Smooth muscle cell (in vitro differentiated cells): ENCODE results near the gene EFR3B. TPM values are rescaled to one million over a fixed set of nuclear protein-coding genes. Genes with fewer than 3 reads are reported as not detected.

Source experiments
- DNase-seq: peaks from one replicate; lab custom pipeline; 2025; ENCODE audit not compliant: unreplicated experiment; lab: John Stamatoyannopoulos, UW
- H2AFZ ChIP-seq: fragments of 200-600 bp; sonication (generic); 2 replicates; pipeline ENCODE4 v1.6.0; 2016; ENCODE audit warnings: antibody characterized with exemption, low read depth, mild to moderate bottlenecking
- H3F3A ChIP-seq: fragments of 200-600 bp; sonication (generic); 2 replicates; pipeline ENCODE4 v1.6.0; 2017; ENCODE audit warnings: antibody characterized with exemption, low read depth
- H3K27ac ChIP-seq: fragments of 200-600 bp; sonication (generic); 2 replicates; pipeline ENCODE4 v1.5.1; 2016; ENCODE audit warnings: low read depth, mild to moderate bottlenecking
- H3K27me3 ChIP-seq: fragments of 200-600 bp; sonication (generic); 2 replicates; pipeline ENCODE4 v1.6.1; 2016; ENCODE audit warnings: low read depth, mild to moderate bottlenecking
- H3K36me3 ChIP-seq: fragments of 200-600 bp; sonication (generic); 2 replicates; pipeline ENCODE4 v1.5.1; 2016; ENCODE audit warnings: low read depth
- H3K4me1 ChIP-seq: fragments of 200-600 bp; sonication (generic); 2 replicates; pipeline ENCODE4 v1.5.1; 2016; ENCODE audit warnings: low read depth
- H3K4me2 ChIP-seq: fragments of 200-600 bp; sonication (generic); 2 replicates; pipeline ENCODE4 v1.6.0; 2016; ENCODE audit warnings: mild to moderate bottlenecking
- H3K4me3 ChIP-seq: fragments of 200-600 bp; sonication (generic); 2 replicates; pipeline ENCODE4 v1.5.1; 2016; ENCODE audit warnings: mild to moderate bottlenecking
- H3K79me2 ChIP-seq: fragments of 200-600 bp; sonication (generic); 2 replicates; pipeline ENCODE4 v1.6.0; 2016; ENCODE audit warnings: low read depth, mild to moderate bottlenecking
- H3K9ac ChIP-seq: fragments of 200-600 bp; sonication (generic); 2 replicates; pipeline ENCODE4 v1.6.0; 2016; ENCODE audit warnings: low read depth
- H3K9me3 ChIP-seq: fragments of 200-600 bp; sonication (generic); replicated peaks from 2 replicates; pipeline ENCODE4 v1.5.1; 2016; ENCODE audit warnings: low read depth
- H4K20me1 ChIP-seq: fragments of 200-600 bp; sonication (generic); 2 replicates; pipeline ENCODE4 v1.6.0; 2016; ENCODE audit warnings: low read depth
- CTCF ChIP-seq: fragments of 200-600 bp; sonication (generic); IDR thresholded peaks from 2 replicates; pipeline ENCODE4 v1.5.1; 2017; ENCODE audit warnings: borderline replicate concordance, mild to moderate bottlenecking, antibody characterized with exemption; ENCODE audit not compliant: insufficient read depth, poor library complexity, severe bottlenecking
- WGBS: methylation state at CpG from one replicate; pipeline ENCODE4 v1.1.7; 2016; ENCODE audit warnings: low lambda C conversion rate; 5-methylcytosine and 5-hydroxymethylcytosine counted together
- polyA plus RNA-seq: library from polyadenylated mRNA; unstranded; fragments of >200 nt; fragmentation: Nextera tagmentation; extraction: Ambion mirVana; gene quantifications from 2 replicates; pipeline ENCODE4 v1.2.1, GENCODE V29; 2016
- total RNA-seq: library from RNA; depleted of rRNA; stranded (reverse); fragments of >200 nt; gene quantifications from 2 replicates; pipeline ENCODE4 v1.2.3, GENCODE V29; 2014

EFR3B gene
- total and polyA plus RNA-seq, 2 experiments from 2014 or later, result 4.0 to 5.2 TPM

- peak overlapping the region; percentile 11 for H3K27ac ChIP-seq
- no peaks in the 10 kb centered on the region for H3K79me2 ChIP-seq
- H3K27me3 ChIP-seq, result no peaks in the 10 kb centered on the region
- H3K4me1 ChIP-seq, result no peaks in the 10 kb centered on the region
- 73% methylated on average over 4 of the region's 4 CpGs for WGBS
- H3K4me2 ChIP-seq, result no peak overlapping the region
- no peaks in the 10 kb centered on the region for H3F3A ChIP-seq
- H4K20me1 ChIP-seq, result no peaks in the 10 kb centered on the region
- no peak overlapping the region for H3K9ac ChIP-seq
- H3K4me3 ChIP-seq, result no peak overlapping the region
- no peak overlapping the region for H2AFZ ChIP-seq
- no peaks in the 10 kb centered on the region for H3K36me3 ChIP-seq
- no peak for TF ChIP-seq CTCF
- no peaks in the 10 kb centered on the region for H3K9me3 ChIP-seq
- DNase-seq, result no peak
These were observed 41.8 kb upstream of the EFR3B start for GRCh38 chr2:25000036-25000435.

- no peaks in the 10 kb centered on the region for H3K27me3 ChIP-seq
- 46% methylated on average over 6 of the region's 6 CpGs for WGBS
- TF ChIP-seq CTCF, result no peak
- H3K4me1 ChIP-seq, result no peaks in the 10 kb centered on the region
- no peak overlapping the region for H3K4me2 ChIP-seq
- peak overlapping the region; percentile 11 for H3K27ac ChIP-seq
- no peaks in the 10 kb centered on the region for H3F3A ChIP-seq
- H3K79me2 ChIP-seq, result no peaks in the 10 kb centered on the region
- no peaks in the 10 kb centered on the region for H3K36me3 ChIP-seq
- no peaks in the 10 kb centered on the region for H3K9me3 ChIP-seq
- no peak overlapping the region for H3K4me3 ChIP-seq
- no peak overlapping the region for H3K9ac ChIP-seq
- no peaks in the 10 kb centered on the region for H4K20me1 ChIP-seq
- no peak overlapping the region for H2AFZ ChIP-seq
- DNase-seq, result no peak
These were observed 41.2 kb upstream of the EFR3B start for GRCh38 chr2:25000503-25001324.

GRCh38 chr2:25001325-25001637, 40.6 kb upstream of the EFR3B start:
- Histone ChIP-seq H3K4me2 (no peak overlapping the region), H3K79me2 (no peaks in the 10 kb centered on the region), H2AFZ (no peak overlapping the region), H3K9ac (no peak overlapping the region), H4K20me1 (no peaks in the 10 kb centered on the region), H3K27me3 (no peaks in the 10 kb centered on the region), H3K4me1 (no peaks in the 10 kb centered on the region), H3K27ac (no peak overlapping the region), H3F3A (no peaks in the 10 kb centered on the region), H3K36me3 (no peaks in the 10 kb centered on the region), H3K4me3 (no peak overlapping the region), H3K9me3 (no peaks in the 10 kb centered on the region)
- 91% methylated on average over 7 of the region's 7 CpGs for WGBS
- no peak for DNase-seq
- TF ChIP-seq CTCF, result no peak

GRCh38 chr2:25002066-25002465, 39.8 kb upstream of the EFR3B start:
- Histone ChIP-seq H3K4me1 (no peaks in the 10 kb centered on the region), H3F3A (no peaks in the 10 kb centered on the region), H3K79me2 (no peaks in the 10 kb centered on the region), H2AFZ (no peak overlapping the region), H3K9ac (no peak overlapping the region), H4K20me1 (no peaks in the 10 kb centered on the region), H3K27ac (no peak overlapping the region), H3K27me3 (no peaks in the 10 kb centered on the region), H3K4me3 (no peak overlapping the region), H3K9me3 (no peaks in the 10 kb centered on the region), H3K36me3 (no peaks in the 10 kb centered on the region), H3K4me2 (no peak overlapping the region)
- TF ChIP-seq CTCF, result no peak
- 79% methylated on average over 1 of the region's 1 CpG for WGBS
- DNase-seq, result no peak
